Activated CD8-positive, alpha-beta memory T cell treated with anti-CD3 and anti-CD28 coated beads for 24 hours (primary cell): ENCODE data around the gene PCDH12.

Experiments used
- DNase-seq: peaks from one replicate; pipeline ENCODE4 v3.0.0-alpha.2; 2020

The PCDH12 gene

DNA sequence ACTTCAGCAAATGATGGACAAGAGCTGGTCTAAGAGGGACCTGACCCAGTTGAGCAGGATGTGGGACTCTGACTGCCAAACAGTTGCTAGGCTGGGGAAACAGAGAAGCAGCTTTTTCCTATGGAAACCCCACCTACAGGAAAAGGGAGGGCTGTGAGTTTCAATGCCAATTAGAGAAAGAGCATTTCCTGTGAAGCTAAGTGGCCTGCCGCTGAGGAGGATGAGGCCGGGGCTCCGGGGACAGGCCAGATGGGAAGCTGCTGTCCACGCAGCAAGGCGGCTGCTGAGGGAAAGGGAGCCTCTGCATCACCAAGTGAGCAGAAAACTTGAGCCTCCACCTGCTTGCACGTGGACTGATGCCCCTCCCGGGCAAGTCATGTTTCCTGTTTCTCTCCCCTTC, at the start of gene PCDH12:
Gene PCDH12 (minus strand): TSS at position 90 of the 400 bp plus-strand sequence. CDS start 351 bp downstream, outside the sequence.
- DNase-seq: no peak

GRCh38 chr5:142007237-142007544, 49.2 kb upstream of the PCDH12 start:
- DNase-seq: no peak

- peak; percentile 70 for DNase-seq
Observed at GRCh38 chr5:142006363-142007236, 48.6 kb upstream of the PCDH12 start.

- no peak for DNase-seq
Observed at GRCh38 chr5:142003266-142003800, 45.3 kb upstream of the PCDH12 start.

DNA sequence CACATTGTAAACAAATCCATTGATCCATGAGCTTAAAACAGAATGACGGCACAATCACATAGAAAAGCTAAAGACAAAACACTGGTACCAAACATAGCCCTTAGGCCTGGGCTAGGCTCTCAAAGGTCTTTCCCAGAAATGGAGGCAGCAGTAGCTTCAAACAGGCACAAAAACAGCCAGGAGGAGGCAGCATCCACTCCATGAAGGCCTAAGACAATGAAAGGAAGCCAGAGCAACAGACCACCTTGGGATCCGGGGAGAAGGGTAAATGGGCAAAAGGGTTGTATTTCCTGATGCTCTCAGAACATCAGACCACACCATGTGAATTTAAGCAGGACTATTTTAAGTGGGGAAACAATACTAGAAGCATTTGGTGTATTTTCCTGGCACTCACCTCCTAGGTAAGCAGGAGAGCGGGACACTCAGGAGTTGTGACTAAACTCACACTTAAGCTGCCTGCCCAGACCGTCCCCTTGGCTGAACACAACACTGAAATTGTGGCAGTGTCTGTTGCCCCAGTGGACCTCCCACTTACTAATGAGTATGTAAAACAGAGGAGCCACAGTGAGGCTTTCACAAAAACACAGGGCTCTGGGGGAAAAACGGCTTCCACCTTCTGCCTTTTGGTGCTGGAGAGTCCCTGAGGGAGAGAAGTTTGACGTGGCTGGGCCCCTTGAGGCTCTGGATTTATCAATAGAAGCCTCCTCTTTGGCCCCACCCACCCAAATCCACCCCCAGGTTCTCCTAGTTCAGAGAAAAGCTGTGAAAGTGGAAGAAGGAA, 42.9 kb upstream of the PCDH12 start:
- no peak for DNase-seq

DNA sequence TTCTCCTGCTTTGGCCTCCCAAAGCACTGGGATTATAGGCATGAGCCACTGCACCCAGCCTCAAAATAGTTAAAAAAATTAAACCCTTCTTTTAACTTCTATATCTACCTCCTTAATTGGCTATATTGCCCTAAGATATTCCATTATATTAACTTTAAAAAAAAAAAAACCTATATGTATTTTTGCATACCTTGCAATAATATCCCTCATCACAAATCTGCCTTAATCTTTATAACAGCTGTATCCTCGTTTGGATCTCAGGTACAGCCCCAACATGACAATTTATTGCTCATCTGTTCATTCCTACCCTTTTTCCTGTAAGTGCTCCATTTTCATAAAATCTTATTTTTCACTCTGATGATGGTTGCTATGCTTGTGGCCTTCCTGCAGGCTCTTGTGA, 42.2 kb upstream of the PCDH12 start:
- no peak for DNase-seq

- no peak for DNase-seq
Observed at GRCh38 chr5:141997358-141997960, 39.5 kb upstream of the PCDH12 start.

DNA sequence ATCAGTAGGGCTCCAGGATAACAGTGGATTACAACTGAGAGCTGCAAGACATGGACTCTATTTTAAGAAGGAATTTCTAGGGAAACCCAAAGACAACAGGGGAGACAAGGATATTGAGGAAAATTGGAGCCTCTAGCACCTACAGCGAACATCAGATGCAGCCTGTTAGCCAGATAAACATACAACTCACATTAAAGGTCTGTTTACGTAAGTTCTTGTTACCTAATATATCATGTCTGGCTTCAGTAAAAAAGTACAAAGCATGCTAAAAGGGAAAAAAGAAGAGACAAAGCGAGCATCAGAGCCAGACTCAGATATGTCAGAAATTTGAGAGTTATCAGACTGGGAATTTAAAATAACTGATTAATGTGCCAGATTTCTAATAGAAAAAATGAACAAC, 37.7 kb upstream of the PCDH12 start:
- no peak for DNase-seq

GRCh38 chr5:141994511-141995136, 36.6 kb upstream of the PCDH12 start:
- no peak for DNase-seq

- peak; percentile 90 for DNase-seq
Observed at GRCh38 chr5:141992349-141992963, 34.5 kb upstream of the PCDH12 start.

GRCh38 chr5:141989720-141990119, 31.7 kb upstream of the PCDH12 start:
- DNase-seq: no peak

DNA sequence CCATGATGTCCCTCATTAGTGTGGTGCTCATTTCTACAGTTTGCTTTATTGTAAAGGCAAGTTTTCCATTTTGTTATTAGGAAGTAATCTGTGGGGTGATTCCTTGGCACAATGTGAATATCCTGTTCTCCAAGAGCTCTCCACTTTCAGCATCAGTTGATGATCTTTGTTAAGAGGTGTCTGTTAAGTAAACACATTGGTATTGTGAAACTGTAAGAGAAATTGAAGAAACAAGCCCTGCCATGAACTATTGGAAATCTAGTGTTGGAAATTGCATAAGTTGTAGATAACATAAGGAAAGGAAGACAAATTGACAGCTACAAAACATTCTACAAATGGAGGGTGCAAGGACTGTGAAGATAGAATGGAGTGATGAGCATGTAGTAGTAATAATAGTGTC, 28.1 kb upstream of the PCDH12 start:
- DNase-seq: no peak

DNA sequence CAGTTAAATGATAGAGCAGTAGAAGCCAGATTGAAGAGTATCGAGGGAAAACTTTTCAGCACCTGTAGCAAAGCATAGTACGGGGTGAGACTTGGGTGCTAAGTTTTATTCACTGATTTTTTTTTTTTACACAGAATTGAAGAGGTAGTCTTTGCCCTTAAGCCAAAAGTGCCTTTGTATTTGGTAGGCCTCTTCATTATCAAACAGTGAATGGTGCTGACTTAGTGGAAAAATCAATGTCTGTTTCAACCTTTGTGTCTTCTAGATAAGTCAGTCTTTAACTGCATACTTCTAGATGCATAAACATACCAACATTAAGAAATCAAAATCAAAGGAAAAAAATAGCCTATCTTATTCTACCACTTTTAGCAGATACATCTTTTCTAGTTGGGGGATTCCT, 24.6 kb upstream of the PCDH12 start:
- no peak for DNase-seq

DNA sequence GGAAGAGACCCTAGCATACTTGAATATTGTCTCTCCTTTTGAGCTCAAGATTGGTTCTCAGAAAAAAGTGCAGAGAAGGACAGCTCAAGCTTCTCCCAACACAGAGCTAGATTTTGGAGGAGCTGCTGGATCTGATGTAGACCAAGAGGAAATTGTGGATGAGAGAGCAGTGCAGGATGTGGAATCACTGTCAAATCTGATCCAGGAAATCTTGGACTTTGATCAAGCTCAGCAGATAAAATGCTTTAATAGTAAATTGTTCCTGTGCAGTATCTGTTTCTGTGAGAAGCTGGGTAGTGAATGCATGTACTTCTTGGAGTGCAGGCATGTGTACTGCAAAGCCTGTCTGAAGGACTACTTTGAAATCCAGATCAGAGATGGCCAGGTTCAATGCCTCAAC, 20.4 kb upstream of the PCDH12 start:
- DNase-seq: no peak

DNA sequence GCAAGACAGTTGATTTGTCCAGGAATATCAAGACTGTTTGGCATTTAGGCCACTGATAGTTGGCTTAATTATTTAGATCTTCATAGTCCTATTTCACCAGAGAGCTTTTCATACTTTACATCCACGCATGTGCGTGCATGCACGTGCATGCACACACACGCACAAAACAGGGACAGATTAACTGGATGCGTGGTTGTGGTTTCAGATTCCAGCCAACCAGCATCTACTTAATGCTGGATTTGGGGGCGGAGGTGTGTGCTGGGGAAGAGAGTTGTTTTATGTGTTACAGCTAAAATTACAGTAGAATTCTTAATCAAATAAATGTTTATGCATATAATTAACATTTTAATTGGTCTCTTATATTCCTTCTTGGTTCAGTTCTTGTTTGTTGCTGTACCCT, 18.2 kb upstream of the PCDH12 start:
- DNase-seq: no peak

GRCh38 chr5:141973871-141974595, 16.0 kb upstream of the PCDH12 start:
- DNase-seq: no peak

DNA sequence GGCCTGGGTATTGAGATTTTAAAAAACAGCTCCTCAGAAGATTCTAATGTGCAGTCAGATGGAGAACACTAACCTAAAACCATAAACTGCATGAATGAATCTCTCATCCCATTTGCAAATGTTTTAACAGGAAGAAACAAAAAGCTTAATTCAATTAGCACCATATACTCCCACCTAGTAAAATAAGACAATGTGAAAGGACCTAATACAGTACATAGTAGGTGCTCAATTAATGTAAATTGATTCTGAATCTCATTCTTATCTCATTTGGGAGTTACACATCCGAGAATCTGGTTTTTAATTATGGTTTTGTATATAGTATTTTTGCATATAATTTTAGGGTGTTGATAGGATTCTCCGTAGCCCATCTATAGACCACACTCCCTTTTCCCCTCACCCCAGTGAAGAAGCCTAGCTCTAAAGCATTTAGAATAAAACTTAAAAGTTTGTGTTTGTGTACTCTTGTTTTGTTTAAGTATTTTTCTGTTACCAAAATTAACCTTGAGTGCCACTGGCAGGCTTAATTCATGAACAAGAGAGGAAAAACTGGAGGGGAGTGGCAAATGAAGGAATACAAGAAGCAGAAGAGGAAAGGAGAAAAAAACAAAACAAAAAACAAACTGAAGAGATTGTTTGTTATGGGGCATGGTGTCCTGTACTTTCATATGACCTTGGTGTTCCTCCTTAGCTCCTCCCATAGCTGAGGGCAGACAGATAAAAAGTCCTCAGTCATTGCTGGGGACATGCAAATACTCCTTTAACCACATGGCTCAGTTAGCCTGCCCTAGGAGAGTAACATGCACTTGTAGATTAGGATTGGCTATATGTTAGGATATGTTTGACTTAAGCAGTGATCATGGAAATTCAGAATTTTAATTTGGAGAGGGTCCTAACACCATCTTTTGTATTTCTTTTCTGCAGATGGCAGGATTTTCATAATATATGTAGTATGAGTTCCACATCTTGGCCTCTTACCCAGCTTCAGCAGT, 12.1 kb upstream of the PCDH12 start:
- no peak for DNase-seq

GRCh38 chr5:141968914-141969608, 11.1 kb upstream of the PCDH12 start, which contains the start of gene RNF14:
Gene RNF14 (plus strand): TSS chr5:141969105. CDS start chr5:141973589, 4,484 bp downstream.
- peak; percentile 96 for DNase-seq

- no peak for DNase-seq
Observed at GRCh38 chr5:141966963-141967333, 8.9 kb upstream of the PCDH12 start.
